HG03439 (cell line): ENCODE measurements around the gene USP12.

Experiments
- ATAC-seq: cut with Tn5 transposase; IDR thresholded peaks from one replicate; pipeline ENCODE4 v1.9.1; 2021; ENCODE audit warnings: mild to moderate bottlenecking, moderate library complexity; ENCODE audit not compliant: unreplicated experiment

Gene USP12

DNA sequence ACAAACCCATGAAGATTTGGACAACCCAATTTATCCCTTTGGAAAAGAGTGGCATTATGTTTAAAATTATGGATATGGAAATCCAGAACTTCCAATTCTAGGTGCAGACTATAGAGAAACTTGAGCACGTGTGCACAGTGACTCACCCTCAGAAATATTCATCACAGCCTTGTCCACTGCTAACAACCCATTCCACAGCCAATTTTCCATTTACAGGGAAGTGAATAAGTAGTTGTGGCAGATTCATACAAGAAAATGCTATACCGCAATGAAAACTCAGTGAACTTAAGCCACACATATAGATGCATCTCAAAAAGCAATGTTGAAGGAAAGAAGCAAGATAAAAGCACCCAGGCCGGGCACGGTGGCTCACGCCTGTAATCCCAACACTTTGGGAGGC lies 133.3 kb downstream of the USP12 start:
- ATAC-seq: no peak

DNA sequence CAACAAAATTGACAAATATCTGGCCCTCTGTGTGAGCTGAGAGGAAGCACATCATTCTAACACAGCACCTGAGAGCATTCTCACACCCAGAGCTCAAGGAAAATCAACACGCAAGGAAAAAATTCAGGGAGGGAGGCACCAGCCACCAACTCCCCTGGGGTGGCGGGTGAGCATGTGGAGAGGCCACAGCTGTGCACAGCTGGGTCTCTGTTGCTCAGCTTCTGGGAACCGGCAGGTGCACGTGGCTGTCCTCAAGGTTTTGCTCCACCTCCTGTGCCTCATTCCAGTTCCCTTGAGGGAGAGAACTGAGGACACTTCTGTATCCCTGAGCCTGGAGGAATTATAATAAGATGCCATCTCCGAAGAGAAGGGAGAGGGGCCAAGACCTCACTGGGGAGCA lies 134.0 kb downstream of the USP12 start:
- no peak for ATAC-seq

DNA sequence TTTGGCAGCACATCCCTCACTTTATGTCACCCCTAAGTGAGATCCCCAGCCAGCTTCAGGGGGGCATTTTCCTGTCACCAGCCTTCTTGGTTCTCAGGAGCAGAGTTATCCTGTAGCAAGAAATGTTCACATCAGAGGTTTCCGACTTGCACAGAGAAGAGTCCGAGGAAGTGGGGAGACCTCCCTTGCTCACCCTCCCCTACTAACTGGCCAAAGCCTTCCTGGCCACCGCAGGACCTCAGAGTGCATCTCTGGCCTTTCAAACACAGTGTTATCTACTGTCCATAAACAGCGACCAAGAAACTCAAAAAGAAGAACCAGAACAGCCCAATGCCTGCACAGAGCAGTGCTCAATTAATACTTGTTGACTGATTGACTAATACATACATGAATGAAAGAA lies 134.4 kb downstream of the USP12 start:
- ATAC-seq: no peak

DNA sequence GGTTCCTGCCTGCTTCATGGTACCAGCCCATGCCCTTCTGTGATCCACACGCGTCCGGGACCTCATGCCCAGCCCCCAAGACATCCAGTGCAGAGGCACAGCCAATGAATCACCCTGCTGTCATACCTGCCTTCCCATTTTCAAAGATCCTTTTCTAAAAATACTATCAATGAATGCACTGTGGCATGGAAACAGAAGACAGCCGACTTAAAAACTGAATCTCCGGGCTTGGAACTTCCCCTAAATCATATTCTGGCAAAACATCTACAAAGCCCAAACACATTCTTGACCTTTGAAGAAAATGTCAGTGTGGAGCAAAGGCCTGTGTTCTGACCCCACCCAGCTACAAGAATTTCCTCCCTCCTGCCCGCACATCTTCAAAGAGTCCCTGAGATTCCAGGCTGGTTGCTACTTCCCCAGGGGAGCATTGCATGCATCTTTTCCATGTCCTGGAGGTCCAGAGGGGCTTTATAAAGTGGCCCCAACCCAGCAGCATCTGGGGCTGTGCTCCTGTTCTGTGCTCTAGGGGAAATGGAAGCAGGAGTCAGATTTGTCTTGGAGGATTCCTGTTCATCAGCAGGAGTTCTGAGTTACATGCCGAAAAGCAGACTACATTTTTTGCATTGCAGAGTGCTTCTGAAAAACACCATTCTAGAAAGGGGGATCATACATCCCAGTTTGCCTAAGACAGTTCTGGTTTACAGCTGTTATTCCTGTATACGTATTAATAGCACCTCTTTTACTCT lies 135.2 kb downstream of the USP12 start:
- no peak for ATAC-seq

DNA sequence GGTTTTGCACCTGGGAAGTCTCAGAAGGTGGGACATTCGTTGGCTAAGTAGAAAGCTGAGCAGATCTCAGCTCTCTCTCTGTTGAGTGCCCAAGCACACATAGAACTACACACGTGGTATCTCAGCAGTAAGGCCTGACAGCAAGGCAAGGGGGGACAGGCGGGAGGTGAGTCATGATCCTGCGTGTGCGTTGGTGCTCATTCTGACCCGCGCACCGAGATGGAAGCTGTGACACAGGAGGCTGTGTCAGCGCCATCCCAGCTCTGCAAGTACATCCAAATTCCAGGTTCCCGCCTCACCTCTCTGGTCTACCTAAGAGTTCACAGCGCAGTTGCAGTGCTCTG lies 135.7 kb downstream of the USP12 start:
- no peak for ATAC-seq

DNA sequence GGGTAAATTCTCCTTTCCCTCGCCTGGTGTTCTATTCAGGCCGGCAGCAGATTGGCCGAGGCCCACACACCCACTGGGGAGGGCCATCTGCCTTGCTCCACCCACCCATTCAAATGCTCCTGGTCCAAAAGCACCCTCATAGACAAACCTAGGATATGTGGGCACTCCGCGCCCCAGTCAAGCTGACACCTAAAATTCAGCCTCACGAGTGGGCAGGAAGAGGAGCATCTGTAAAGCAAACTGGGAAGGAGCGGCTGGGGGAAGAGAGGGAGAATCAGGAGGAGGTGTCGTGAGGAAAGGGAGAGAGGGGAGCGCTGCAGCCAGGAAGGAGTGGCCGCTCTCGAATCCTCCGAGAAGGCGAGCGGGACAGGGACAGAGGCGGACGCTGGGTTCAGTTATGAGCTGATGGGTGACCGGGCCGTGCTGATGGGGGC lies 136.9 kb downstream of the USP12 start:
- ATAC-seq: no peak

DNA sequence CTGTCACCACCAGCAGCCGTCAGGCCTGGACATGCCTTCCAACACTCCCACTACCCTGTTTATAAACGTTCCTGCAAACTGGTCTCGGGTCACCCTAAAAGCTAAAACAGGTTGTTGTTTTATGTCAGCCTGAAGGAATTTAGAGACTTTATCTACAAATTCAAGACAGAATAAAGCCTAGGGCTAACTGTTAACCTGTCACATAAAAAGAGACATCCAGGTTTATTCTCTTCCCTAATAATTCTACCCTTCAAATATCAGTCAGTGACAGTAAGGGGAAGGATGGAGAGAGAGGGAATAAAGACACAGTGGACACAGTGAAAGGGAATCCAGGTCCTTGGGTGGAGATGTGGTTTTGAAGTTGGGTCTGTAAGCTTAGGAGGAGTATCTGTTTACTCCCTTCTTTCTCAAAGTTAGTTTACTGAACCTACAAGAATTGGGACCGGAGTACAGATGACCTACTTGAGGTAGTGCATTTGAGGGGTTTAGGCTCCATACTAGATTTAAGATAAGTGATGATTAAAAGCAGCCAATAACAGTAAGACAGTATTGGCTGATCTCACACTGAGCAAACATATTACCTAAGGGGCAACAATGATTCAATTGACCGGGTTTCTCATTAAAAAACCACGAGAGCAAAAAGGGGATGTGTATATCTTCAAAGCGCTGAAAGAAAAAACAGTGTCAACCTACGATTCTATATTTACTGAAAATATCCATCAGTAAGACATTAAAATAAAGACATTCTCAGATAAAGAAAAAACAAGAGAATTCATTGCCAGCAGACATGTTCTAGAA lies 142.7 kb downstream of the USP12 start:
- no peak for ATAC-seq

DNA sequence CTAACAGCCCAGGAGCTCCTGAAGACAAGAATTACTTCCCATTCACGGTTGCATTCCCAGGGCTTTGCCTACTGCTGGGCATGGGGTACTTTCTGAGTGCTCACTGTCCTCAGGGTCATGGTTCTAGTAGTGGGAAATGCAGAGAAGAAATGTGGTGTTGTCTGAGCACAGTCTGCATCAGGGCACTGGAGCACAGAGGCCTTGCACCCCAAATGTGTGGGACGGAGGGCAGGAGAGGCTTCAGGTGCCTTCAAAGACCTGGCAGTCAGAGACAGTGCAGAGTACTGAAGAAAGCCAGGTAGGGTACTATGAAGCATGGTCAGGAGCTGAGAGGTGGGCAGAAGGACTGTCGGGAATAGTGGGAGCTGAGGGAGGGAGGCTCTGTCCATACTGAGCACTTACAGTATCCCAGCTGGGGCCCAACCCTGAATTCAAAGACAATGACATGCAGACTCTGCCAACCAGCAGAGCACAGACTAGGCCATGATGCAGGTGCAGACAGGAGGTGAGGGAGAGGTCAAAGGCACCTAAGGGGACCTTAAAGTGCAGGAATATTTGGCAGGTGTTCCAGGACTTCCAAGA lies 144.4 kb downstream of the USP12 start:
- no peak for ATAC-seq

DNA sequence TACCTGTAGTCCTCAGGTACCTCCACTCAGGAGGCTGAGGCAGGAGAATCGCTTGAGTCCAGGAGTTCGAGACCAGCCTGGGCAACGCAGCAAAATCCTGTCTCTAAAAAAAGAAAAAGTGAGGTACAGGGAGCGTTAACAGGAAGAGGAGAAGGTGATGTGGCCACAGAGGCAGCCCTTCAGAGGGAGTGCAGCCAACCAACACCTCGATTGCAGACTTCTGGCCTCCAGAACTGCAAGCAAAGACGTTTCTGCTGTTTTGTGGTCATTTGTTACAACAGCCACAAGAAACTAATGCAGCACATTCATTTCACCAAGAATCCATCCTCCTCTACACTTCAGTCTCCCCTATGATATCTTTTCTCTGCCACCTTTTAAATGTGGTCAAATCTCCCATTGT lies 145.2 kb downstream of the USP12 start:
- no peak for ATAC-seq

DNA sequence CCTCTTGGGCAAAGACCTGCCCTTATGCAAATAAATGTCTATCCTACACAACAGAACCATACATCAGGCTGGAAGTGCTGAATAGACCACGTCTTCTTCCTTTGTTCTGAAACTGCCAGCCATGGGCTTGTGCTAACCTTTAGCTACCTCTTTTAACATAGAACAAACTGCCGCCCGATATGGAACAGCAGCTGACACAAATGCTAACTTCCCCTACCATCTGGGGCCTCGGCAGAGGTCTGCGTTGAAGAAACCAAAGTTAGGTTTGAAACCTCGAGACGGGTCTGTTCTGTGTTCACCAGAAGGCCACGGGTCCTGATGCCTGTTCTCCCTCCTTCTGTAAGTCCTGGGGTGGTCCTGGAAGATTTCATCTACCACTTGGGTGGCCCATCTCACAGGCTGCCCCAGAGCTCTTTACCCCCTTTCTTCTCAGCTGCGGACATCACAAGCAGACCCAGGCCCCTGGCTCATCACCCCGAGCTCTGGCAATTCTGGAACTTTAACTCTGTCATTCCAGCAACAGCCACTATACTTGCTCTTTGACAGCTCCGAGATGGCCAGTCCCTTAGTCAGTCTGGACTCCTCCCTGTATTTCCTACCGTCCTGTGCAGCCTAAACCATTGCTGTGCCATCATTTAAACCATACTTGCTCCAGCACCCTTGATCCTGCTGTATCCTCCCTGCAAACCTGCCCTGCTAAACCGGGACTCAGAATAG lies 146.7 kb downstream of the USP12 start:
- no peak for ATAC-seq

DNA sequence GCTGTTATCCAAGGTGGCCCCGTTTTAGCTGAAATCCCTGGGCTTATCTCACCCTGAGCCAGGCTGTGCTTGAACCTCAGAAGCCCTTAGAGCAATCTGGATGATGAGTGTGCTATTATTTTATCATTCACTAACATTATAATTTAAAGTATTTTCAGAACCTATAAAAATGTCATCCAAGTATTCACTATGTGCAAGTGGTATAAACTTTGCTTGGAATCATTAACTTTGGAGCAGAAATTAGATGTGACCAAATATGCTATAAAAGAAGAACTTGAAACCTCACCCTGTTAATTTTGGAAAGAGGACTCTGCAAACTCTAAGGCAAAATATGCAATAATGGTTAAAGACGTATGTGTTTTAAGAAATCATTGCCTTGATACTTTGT lies 147.5 kb downstream of the USP12 start:
- no peak for ATAC-seq

DNA sequence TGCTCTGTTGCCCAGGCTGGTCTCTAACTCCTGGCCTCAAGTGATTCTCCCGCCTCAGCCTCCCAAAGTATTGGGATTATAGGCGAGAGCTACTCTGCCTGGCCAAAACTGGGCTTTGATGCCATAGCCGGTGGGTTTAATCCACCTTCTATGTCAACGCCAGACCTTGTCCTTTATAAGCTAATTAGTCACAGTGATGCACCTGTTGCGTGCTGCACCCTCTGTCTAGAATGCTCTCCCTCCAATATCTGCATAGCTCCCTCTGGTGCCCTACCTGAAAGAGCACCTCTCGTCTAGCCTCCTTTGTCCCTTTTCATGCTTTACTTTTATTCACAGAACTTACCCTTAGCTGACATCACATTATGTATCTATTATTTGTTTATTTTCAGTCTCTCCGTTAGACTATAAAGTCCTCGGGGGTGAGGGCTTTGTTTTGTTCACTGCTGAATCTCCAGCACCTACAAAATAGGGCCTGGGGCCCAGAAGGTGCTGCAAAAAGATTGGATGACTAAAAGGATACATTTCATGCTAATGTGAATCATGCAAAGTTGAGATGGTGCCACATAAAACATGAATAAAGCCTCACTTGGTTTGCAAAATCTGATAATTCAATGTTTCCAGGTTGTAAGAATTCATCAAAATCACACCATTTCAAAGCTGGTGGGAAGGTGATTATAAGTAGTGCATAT lies 148.1 kb downstream of the USP12 start:
- ATAC-seq: no peak

DNA sequence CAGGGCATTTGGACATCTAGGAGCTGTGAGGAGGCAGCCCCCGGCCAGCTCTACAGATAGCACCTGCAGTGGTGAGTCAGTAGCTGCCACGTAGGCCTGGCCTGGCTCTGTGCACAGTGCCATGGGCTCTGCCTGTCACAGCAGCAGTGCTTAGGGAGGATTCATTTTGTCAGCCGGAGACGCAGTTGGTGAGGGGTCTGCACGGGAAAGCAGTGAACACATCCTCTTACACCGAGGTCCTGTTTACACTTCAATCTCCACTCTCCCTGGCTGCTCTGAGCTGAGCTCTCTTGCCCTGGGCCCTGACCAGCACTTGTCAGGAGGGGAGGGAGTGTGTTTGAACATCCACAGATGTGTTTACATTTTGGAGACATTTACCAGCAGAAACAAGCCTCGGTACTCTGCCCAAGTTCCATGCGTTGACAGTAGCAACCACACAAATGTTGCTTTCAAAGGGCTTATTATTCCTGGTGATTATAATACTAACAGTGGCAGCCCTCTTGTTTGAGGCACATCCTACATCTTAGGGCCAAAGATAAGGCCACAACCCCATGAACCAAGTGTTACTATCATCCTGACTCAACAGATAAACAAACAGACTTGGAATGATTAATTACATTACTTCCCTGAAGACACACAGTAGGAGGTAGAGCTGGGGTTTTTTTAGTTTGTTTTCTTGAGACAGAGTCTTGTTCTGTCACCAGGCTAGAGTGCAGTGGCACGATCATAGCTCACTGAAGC lies 148.9 kb downstream of the USP12 start:
- ATAC-seq: peak; percentile 49

DNA sequence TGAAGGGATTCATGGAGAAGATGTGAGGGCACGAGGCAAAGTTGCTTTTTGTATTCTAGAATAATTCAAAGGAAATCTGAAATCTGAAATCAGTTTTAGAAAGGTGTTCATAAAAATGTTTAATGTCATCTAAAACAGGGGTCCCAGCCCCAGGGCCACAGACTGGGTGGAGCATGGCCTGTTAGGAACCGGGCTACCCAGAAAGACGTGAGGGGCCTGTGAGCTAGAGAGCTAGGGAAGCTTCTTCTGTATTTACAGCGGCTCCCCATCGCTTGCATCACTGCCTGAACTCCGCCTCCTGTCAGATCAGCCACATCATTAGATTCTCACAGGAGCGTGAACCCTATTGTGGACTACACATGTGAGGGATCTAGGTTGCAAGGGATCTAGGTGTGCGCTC lies 151.2 kb downstream of the USP12 start:
- ATAC-seq: no peak

DNA sequence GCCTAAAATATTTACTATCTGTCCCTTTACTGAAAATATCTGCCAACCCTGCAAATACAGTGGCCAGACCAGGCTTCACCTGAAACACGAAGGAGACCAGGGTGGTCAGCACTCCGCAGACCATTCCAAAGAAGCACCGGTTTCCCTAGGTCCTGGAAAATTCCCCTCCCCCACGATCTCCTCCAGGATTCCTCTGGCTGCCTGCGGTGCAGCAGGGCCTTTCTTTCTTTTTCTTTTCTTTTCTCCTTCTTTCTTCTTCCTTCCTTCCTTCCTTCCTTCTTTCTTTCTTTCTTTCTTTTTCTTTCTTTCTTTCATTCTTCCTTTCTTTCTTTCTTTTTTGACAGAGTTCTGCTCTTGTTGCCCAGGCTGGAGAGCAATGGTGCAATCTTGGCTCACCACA lies 152.7 kb downstream of the USP12 start:
- no peak for ATAC-seq

DNA sequence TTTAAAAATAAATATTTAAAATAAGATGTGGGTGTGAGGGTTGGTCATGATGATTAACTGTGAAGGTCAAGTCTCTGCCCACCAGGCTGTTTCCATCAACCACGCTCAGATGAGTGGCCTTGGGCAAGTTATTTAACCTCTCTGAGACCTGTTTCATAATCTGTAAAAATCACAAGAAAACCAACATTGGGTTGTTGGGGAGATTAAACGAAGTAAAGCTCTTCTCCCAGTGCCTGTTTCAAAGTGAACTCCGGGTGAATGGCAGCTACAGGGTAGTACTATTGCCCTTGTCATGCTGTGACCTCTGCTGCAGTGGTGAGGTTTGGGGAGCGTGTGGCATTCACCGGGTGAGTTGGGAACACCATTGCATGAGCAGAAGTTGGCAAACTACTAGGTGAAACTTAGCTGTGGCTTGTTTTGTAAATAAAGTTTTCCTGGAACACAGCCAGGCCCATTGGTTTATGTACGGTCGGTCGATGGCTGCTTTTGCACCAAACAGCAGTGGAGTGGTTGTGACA lies 153.2 kb downstream of the USP12 start:
- ATAC-seq: no peak

DNA sequence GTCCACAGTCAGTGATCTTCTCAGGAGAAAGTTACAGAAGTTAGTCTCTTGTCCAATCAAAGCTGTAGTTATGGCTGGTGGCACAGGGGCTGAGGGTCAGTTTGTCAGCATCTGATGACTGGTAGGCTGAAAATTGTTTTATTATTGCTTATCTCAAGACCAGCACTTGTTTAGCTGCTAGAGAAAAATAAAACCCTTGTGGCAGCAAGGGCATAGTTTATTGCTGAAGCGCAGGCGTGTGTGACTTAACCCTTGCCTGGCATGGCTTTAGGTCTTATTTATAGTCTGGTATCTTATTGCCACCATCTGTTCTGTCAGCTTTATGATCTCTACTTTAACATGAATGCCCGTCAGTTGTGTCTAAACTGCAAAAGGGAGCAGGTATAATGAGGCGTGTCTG lies 154.7 kb downstream of the USP12 start:
- no peak for ATAC-seq
